Measurements from ENCODE around the gene MVP.
"Not testable (repeated sequence)": the region's sequence is repeated elsewhere in the genome, so short reads cannot be mapped to it uniquely, and the experiment has no call there.

MVP gene

DNA sequence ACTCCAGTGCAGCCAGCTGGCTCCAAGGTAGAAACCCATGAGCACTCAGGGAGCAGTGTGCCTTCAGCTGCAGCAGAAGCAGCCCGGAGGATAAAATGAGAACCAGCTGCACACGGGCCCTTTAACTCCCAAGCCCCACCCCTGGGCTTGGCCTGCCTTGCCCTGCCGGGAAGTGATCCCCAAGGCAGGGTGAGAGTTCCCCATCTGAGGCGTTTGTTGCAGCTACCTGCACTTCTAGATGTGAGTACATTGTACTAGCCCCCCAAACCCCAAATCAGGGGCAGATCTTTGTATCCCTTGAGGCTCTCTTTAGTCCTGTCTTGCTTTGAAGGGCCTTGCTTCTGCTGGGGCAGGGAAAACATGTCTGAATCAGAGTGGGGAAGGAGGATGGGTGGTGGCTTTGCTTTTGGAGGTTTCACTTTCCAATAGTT is at the start of gene MVP:
Gene MVP, plus strand, starts transcription at position 192 of the 431 bp plus-strand sequence. CDS start 10,088 bp downstream, outside the sequence.
- peak; percentile 37 for DNase-seq

DNA sequence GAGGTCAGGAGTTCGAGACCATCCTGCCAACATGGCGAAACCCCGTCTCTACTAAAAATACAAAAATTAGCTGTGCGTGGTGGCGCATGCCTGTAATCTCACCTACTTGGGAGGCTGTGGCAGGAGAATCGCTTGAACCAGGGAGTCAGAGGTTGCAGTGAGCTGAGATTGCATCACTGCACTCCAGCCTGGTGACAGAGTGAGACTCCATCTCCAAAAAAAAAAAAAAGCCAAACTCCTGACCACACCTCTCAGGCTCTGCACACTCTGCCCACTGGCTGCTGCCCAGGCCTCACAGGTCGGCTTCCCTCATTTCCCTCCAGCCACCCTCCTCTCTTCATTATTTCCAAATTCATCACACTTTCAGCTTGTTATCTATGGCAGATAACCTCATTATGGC is 47.9 kb upstream of the MVP start:
- DNase-seq = not testable (repeated sequence)

DNA sequence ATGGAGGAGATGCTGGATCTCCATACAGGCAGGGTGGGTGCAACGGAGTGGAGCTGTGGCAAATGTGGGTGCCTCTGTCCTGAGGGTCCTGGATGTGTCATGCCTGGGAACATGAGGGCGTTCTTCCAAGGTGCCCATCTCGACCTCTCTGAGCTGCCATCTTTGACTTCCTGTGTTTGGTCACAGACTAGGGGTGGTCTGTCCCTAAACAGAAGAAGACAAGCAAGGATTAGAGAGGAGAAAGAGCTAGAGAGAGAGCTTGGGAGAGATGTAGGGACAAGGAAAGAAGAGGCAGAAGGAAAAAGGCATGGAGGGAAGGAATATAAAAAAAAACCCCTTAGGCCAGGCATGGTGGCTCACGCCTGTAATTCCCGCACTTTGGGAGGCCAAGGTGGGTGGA is 45.5 kb upstream of the MVP start:
- DNase-seq = no peak

DNA sequence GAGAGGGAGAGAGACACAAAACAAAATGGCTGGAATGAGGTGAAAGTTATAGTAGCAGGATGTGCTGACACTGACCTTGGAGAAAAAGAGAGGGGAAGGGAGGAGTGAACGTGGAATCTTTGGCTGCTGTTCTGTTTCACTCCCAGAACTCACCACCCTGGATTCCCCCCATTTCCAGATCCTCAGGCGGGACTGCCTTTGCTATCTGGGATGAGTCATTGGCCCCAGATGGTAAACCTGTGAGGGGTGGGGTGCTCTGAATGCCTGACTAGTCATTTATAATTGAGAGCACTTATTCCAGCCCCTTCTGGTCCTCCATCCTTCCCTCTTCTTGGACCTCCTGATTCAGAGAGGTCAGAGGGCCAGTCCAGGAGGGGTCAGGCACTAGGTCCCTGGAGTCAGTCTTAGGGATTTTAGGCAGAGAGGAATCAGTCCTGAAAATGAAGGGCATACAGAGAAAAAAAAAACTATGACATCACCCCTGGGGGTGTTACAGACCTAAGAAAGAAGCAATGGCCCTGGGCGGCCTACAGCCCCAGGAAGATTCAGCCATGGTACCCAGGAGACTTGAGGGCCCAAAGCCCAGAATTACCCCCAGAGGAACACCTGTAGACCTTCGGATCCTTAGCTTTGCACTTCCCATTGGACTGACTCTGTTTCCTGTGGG is 44.4 kb upstream of the MVP start:
- no peak for DNase-seq

DNA sequence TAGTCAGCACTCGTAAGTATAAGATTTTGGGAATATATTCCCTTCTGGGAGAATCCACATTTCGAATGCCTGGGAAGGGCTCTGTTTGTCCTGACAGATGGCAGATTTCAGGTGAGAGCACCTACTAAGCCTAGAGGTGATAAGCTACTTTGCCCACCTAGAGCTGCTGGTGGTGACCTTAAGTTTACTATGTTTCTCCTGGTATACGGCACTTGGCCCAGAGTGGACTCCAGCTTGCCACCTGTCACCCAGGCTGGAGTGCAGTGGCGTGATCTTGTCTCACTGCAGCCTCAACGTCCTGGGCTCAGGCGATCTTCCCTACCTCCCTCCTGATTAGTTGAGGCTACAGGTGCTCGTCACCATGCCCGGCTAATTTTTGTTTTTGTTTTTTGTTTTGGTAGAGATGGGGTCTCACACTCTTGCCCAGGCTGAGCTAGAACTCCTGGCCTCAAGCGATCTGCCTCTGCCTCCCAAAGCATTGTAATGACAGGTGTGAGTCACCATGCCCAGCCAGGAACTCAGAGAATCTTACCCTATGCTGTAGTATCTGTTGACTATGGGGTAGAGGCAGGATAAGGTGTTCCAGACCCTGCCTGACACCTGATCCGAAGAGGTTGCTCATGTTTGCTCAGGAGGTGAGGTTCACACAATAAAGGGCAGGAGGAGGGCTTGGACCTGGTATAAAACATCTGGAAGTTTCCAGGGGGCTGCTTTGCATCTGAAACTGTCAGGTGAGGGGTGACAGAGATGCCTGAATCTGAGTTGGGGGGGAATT is 42.5 kb upstream of the MVP start, which contains the start of gene ZG16:
Gene ZG16, plus strand, starts transcription at position 681 of the 775 bp plus-strand sequence. CDS start 1,011 bp downstream, outside the sequence.
- DNase-seq = peak; percentile 21

DNA sequence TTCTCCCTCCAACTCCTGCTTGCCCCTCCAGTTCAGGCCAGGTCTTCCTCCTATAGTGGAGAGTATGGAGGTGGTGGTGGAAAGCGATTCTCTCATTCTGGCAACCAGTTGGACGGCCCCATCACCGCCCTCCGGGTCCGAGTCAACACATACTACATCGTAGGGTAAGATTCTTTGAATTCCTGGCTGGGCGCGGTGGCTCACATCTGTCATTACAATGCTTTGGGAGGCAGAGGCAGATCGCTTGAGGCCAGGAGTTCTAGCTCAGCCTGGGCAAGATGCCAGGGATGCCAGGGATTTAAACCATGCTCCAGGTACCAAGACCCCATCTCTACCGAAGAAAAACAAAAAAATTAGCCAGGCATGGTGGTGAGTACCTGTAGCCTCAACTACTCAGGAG is 40.8 kb upstream of the MVP start:
- DNase-seq = no peak

DNA sequence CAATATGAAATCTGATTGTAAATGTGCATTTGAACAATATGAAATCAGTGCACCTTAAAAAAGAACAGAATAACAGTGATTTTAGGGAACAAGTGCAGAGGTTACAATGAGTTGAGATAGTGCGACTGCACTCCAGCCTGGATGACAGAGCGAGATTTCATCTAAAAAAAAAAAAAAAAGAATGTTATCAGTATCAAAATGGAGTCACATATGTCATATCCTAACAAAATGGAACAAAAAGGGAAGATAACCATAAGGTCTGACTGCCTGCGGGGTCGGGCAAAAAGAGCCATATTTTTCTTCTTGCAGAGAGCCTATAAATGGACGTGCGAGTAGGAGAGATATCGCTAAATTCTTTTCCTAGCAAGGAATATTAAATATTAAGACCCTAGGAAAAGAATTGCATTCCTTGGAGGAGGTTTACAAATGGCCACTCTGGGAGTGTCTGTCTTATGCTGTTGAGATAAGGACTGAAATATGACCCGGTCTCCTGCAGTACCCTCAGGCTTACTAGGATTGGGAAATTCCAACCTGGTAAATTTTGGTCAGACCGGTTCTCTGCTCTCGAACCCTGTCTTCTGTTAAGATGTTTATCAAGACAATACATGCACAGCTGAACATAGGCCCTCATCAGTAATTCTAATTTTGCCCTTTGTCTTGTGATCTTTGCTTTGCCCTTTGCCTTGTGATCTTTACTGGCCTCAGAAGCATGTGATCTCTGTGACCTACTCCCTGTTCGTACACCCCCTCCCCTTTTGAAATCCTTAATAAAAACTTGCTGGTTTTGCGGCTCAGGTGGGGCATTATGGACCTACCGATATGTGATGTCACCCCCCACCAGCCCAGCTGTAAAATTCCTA is 36.9 kb upstream of the MVP start:
- DNase-seq = not testable (repeated sequence)

DNA sequence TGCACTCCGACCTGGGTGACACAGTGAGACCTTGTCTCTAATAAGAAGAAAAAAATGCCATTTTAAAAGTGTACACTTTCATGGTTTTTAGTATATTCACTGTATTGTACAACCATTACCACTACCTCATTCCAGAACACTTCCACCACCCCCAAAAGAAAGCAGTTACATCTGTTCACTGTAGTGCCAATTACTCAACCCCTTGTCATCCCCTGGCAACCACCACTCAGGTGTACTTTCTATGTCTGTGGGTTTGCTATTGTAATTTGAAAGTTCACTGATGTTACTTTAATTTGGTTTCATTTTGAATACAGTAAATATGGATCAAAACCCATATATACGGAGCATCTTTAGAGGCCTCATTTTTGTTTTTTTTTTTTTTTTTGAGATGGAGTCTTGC is 36.1 kb upstream of the MVP start:
- DNase-seq = no peak

DNA sequence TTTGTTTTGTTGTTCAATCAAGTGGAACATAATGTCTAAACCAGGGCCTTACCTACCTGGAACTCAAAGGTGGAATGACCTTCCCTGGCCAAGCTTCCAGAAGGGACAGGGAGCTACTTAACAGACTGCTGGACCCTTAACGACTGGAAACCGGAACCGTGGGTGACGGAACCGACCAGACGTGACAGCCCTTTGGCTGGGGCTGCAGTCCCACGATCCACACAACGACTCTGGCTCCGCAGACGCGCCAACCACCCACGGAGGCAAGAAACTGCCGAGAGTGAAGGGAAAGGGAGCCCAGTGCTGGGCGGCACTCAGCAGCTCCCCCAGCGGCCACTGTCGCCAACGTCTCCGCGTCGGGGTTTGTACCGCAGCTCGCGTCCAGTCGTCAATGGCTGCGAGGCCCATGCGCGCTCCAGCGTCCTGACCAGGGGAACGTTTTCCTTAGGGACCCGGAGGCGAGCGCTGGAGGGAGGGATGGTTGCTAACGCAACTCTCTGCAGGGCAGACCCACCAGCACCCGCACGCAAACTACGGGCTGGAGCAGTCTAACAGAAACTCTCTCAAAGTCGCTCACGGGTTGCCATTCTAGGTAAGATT is 35.3 kb upstream of the MVP start:
- no peak for DNase-seq

DNA sequence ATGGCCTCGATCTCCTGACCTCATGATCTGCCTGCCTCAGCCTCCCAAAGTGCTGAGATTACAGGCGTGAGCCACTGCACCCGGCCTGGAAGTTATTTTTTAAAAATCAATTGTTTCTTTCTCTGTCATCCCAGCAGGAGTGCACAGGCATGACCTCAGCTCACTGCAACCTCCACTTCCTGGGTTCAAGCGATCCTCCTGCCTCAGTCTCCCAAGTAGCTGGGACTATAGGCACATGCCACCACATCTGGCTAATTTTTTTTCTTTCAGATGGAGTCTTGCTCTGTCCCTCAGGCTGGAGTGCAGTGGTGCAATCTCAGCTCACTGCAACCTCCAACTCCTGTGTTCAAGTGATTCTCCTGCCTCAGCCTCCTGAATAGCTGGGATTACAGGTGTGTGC is 33.1 kb upstream of the MVP start:
- DNase-seq = not testable (repeated sequence)

DNA sequence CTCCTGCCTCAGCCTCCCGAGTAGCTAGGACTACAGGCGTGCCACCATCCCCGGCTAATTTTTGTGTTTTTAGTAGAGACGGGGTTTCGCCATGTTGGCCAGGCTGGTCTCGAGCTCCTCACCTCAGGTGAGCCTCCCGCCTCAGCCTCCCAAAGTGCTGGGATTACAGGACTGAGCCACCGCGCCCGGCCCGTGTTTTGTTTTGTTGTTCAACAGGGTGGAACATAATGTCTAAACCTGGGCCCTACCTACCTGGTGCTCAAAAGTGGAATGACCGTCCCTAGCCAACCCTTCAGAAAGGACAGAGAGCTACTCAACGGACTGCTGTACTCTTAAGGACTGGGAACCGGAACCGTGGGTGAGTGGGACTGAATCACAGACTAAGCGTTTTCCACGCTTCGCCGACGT is 30.5 kb upstream of the MVP start:
- peak; percentile 63 for DNase-seq

DNA sequence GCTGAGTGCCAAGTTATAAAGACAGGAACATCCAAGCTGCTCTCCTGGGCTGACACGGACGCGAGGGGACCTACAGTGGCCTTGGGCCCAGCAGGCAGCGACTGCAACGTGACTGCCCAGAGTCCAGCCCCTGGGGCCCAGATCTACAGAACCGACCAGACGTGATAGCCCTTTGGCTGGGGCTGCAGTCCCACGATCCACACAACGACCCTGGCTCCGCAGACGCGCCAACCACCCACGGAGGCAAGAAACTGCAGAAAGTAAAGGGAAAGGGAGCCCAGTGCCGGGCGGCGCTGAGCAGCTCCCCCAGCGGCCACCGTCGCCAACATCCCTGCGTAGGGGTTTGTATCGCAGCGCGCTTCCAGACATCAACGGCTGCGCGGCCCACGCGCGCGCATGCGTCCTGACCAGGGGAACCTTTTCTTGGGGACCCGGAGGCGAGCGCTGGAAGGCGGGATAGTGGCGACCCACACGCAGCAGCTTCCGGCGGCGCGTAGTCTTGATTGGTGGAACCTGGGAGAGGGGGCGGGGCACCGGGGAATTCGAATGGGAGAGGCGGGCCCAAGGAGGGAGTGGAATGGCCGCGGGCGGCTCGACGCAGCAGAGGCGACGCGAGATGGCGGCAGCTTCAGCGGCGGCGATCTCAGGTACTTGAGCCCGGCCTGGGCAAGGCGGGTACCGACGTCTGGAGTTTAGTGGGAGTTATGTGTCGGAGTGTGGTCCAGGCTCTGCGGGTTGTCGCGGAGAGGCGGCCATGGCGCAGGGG is 29.9 kb upstream of the MVP start, which contains the start of gene KIF22:
Gene KIF22, plus strand, starts transcription at position 569 of the 766 bp plus-strand sequence. Its CDS starts 9 bp downstream, at position 578.
- peak; percentile 100 for DNase-seq

DNA sequence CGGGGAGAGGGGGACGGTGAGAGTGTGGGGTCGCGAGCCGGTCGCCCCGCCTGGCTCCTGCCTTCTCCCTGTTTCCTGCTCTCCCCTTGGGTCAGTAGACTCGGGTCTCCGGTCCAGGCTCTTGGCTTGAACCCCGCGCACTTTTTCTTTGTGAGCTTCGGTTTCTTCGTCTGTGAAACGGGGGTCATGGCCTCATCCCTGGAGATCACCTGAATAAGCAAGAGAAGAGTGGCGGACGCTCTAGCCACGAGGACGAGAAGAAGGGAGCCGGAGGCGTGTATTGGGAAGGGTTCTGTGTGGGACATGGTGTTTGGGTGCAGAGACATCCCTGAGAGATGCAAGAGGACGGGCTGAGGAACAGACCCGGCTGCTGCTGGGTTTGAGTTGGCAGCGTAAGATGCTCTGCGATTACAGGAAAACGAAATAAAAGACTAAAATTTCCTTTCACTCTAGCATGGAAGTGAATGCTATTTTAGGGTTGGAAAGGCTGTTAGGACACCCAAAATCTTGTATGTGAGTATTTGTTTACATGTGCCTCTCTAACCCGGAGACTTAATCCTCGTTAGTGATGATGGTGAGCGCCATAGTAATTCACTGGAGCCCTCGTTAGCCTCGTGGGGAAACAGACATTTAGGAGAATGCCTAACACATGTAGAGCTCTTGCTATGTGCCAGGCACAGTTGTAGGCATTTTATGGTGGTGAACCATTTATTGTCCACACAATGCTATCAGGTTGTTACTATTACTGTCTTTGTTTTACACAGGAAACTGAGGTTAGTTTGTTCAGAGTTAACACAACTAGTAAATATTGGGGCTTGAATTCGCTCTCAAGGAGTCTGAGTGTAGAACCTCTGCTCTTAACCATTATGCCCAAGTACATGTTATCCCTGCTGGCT is 29.1 kb upstream of the MVP start:
- DNase-seq = peak; percentile 49

DNA sequence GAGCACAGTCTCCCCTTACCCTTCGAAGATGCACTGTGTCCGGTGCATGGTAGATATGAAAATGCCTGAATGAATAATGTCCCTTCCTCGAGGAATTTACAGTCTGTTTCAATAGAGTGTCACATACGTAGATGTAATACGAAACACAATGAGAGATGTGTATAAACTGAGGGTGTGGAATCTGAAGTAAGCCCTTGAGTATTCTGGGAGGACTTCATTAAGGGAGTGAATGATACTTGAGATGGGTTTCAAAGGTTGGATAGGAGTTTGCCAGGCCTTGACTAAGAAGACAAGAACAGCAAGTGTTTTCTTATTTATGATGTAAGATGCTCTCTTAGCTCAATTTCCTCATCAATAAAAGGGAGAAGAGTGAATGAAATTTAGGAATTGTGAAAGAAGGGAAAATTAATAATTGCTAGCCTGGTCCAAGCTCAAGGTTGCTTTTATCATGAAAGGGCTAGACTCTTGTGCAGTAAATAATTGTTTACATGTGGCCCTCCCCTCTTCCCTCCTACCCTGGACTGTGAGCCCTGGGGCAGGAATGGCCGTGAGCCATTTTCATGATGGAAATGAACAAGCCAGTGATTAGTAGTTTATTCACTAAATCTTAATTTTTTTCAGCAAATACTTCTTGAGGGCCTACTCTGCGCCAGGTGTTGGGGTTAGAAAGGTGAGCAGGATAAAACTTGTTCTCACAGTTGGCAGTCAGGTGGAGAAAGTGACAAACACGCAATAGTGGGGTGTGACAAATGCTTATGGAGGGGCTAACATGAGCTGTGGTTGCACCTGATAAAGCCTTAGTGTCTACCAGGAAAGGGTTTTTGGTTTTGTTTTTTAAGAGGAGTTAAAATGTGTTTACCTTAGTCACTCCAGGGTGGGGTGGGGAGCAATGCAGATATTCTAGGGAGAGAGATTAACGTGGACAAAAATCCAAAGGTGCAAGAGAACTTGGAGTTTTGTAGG is 28.1 kb upstream of the MVP start:
- DNase-seq = no peak

DNA sequence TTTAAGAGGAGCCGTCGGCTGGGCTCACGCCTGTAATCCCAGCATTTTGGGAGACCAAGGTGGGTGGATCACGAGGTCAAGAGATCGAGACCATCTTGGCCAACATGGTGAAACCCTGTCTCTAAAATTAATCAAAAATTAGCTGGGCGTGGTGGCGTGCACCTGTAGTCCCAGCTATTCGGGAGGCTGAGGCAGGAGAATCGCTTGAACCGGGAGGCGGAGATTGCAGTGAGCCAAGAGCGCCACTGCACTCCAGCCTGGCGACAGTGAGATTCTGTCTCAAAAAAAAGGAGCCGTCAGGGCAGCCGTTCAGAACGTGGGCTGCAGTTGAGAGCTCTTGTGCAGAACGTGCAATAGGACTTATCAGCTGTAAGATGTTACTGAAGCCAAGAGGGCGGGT is 27.1 kb upstream of the MVP start:
- DNase-seq = not testable (repeated sequence)

DNA sequence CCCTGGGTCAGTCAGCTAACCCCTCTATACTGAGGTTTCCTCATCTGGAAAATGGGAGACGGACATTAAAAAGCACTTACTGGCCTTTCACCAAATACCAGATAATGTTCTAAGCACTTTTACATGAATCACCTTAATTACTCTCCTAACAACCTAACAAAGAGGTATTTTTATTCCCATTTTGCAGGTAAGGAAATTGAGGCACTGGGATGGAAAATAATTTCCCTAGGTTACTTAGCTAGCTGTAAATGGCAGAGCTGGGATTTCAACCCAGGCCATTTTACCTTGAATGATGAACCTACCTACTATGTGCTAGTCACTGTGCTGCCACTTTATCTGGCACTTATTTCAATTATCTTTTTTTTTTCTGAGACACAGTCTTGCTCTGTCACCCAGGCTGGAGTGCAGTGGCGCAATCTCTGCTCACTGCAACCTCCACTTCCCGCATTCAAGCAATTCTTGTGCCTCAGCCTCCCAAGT is 26.0 kb upstream of the MVP start:
- no peak for DNase-seq

DNA sequence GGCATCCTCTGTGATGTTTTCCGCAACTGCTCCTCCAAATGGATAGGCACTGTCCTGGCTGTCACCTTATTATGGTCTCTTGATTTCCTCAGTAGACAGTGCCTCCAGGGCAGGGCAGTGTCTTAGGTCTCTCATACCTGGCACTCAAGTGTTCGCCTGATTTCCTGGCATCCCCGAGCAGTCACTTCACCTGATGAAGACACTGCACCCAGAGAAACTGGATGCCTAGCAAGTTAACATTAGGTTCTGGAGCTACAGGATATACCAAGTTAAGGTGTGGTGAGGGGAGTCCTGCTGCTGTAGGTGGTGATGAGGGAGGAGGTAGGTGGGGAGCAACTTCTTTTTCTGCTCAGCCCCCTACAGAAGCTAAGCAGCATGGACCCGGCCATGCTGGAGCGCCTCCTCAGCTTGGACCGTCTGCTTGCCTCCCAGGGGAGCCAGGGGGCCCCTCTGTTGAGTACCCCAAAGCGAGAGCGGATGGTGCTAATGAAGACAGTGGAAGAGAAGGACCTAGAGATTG is 17.8 kb upstream of the MVP start:
- no peak for DNase-seq

DNA sequence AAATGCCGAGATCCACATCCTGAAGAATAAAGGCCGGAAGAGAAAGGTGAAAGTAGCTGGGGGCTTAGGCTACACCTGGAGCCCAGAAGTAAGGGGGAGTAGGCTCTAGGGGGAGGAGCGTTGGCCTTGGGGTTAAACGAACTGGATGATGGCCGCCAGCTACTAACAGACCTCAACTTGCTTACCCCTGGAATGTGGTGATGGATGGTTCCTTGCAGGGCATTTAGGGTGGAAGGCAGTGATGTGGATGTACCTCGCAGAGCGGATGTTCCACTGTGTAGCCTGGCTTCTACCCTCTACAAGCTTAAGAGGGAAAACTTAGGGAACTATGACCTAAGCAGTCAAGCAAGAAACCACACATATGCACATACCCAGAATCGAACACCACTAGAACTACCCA is 16.2 kb upstream of the MVP start:
- DNase-seq = no peak
